ENCODE data around the gene TSPAN15.

DNA sequence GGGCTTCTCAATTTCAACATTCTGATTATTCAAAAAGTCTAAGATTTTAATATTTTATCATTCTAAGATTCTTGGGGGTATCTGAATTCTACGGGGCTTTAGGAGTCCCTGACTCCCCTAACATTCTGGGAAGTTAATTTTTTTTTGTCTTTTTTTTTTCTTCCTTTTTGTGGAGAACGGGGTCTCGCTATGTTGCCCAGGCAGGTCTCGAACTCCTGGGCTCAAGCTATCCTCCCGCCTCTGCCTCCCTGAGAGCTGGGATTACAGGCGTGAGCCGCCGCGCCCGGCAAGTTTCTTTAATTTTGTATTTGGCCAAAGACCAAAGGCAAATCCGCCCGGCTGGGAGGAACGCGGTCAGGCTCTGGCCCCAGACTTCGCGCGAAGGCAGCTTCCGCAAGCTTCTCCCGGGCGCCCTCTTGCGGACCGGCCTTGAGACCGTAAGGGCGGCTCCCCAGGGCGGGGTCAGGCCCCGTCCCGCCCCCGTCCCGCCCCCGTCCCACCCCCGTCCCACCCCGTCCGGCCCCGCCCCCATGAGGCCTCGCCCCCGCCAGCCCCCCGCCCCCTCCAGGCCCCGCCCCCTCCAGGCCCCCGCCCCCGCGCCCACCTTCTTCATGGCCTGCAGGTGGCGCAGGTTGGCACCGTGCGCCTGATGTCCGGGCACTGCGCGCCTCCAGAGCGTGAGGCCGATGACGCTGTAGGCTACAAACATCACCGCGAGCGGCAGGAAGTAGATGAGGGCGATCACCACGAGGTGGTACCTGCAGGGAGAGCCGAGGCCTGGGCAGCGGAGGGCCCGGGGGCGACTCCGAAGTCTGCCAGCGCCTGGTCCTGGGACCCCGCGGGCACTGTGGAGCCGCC lies 42.7 kb upstream of the TSPAN15 start:
- TF ChIP-seq, protein P1, sequence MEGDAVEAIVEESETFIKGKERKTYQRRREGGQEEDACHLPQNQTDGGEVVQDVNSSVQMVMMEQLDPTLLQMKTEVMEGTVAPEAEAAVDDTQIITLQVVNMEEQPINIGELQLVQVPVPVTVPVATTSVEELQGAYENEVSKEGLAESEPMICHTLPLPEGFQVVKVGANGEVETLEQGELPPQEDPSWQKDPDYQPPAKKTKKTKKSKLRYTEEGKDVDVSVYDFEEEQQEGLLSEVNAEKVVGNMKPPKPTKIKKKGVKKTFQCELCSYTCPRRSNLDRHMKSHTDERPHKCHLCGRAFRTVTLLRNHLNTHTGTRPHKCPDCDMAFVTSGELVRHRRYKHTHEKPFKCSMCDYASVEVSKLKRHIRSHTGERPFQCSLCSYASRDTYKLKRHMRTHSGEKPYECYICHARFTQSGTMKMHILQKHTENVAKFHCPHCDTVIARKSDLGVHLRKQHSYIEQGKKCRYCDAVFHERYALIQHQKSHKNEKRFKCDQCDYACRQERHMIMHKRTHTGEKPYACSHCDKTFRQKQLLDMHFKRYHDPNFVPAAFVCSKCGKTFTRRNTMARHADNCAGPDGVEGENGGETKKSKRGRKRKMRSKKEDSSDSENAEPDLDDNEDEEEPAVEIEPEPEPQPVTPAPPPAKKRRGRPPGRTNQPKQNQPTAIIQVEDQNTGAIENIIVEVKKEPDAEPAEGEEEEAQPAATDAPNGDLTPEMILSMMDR (IDR thresholded peaks at IDR 0.05), result peak; percentile 40 to 87 (median 59)
- no peak for TF ChIP-seq POLR2A (IDR thresholded peaks at IDR 0.05)

Data from testis (tissue), 2 donors.